ENCODE data around the gene ZBTB7C.

ZBTB7C gene

GRCh38 chr18:48250918-48251317, 158.3 kb downstream of the ZBTB7C start:
- DNase-seq, result no peak

- no peak for DNase-seq
Observed at GRCh38 chr18:48250362-48250907, 158.7 kb downstream of the ZBTB7C start.

GRCh38 chr18:48249854-48250253, 159.3 kb downstream of the ZBTB7C start:
- DNase-seq, result no peak

GRCh38 chr18:48244530-48244929, 164.7 kb downstream of the ZBTB7C start:
- no peak for DNase-seq

GRCh38 chr18:48238636-48239035, 170.5 kb downstream of the ZBTB7C start:
- no peak for DNase-seq

GRCh38 chr18:48238206-48238605, 171.0 kb downstream of the ZBTB7C start:
- DNase-seq, result no peak

GRCh38 chr18:48236822-48237221, 172.4 kb downstream of the ZBTB7C start:
- DNase-seq, result no peak

GRCh38 chr18:48230467-48231113, 178.6 kb downstream of the ZBTB7C start:
- peak in 4 of 14 donors; percentile 10 to 45 (median 18) for DNase-seq

- DNase-seq, result no peak
Observed at GRCh38 chr18:48229552-48229981, 179.6 kb downstream of the ZBTB7C start.

GRCh38 chr18:48228841-48229240, 180.3 kb downstream of the ZBTB7C start:
- DNase-seq, result no peak

- peak in 1 of 14 donors; percentile 61 for DNase-seq
Observed at GRCh38 chr18:48228301-48228715, 180.9 kb downstream of the ZBTB7C start.

GRCh38 chr18:48227206-48227605, 182.0 kb downstream of the ZBTB7C start:
- no peak for DNase-seq

- DNase-seq, result no peak
Observed at GRCh38 chr18:48226401-48226800, 182.8 kb downstream of the ZBTB7C start.

- no peak for DNase-seq
Observed at GRCh38 chr18:48222118-48222517, 187.1 kb downstream of the ZBTB7C start.

GRCh38 chr18:48219810-48220499, 189.2 kb downstream of the ZBTB7C start:
- peak in 4 of 14 donors; percentile 27 to 36 (median 32) for DNase-seq

GRCh38 chr18:48219037-48219809, 190.0 kb downstream of the ZBTB7C start:
- no peak for DNase-seq

GRCh38 chr18:48218285-48219022, 190.7 kb downstream of the ZBTB7C start:
- DNase-seq, result no peak

- DNase-seq, result no peak
Observed at GRCh38 chr18:48217258-48218250, 191.6 kb downstream of the ZBTB7C start.

GRCh38 chr18:48216639-48217257, 192.4 kb downstream of the ZBTB7C start:
- no peak for DNase-seq

- DNase-seq, result peak in 2 of 14 donors; percentile 20 to 34
Observed at GRCh38 chr18:48215876-48216638, 193.1 kb downstream of the ZBTB7C start.
